HCT116 (cell line): ENCODE measurements around the gene GDF10. TPM values are rescaled to one million over a fixed set of nuclear protein-coding genes. Genes with fewer than 3 reads are reported as not detected.

Source experiments
- ATAC-seq: fragments of 200-7000 bp; cut with Tn5 transposase; 2 replicates; pipeline ENCODE4 v1.9.1; 2020; ENCODE audit warnings: mild to moderate bottlenecking, moderate library complexity
- BruUV-seq: library from RNA; stranded (reverse); fragments of 400-500 nt; replicated peaks from 2 replicates; lab custom pipeline; 2021; lab: Mats Ljungman, UMichigan
- CTCF ChIA-PET: fragments of 300-600 bp; sonication (Branson Sonifier 250); formaldehyde crosslinking; loops from one replicate; lab custom pipeline; 2021; ENCODE audit warnings: antibody characterized with exemption; lab: Charles Lee
- POLR2A ChIA-PET: fragments of 300-600, 350-600 bp; sonication (Branson Sonifier 250); formaldehyde crosslinking; loops from one replicate; lab custom pipeline; 2021; ENCODE audit warnings: antibody characterized with exemption; lab: Charles Lee
- RAD21 ChIA-PET, 2 experiments: fragments of 300-600 bp; sonication (Branson Sonifier 250); formaldehyde crosslinking; loops; one replicate each; lab custom pipeline; 2023; ENCODE audit warnings: low total read pairs in 2 of 2; ENCODE audit not compliant: uncharacterized antibody in 2 of 2, unreplicated experiment in 2 of 2, low non-redundant PET in 1 of 2; lab: Charles Lee
- DNase-seq: peaks from one replicate; pipeline ENCODE4 v3.0.0-alpha.2; 2010; ENCODE audit warnings: low read depth, low spot score
- H2AFZ ChIP-seq: fragments of 200-600 bp; shearing (Covaris generic), sonication (generic); 2 replicates; pipeline ENCODE4 v1.6.1; 2017; ENCODE audit warnings: low read depth, mixed run types, mixed read lengths, antibody characterized with exemption, low read length; ENCODE audit not compliant: poor library complexity, severe bottlenecking
- H3K27ac ChIP-seq: 2 replicates; pipeline ENCODE4 v1.5.1; 2012; ENCODE audit warnings: low read depth, low read length
- H3K27me3 ChIP-seq: fragments of 200-600 bp; sonication (generic); 2 replicates; pipeline ENCODE4 v1.6.1; 2016; ENCODE audit warnings: mixed run types, low read length, mixed read lengths; ENCODE audit not compliant: insufficient read depth
- H3K36me3 ChIP-seq, 2 experiments: fragments of 200-500 bp in 1 of 2; fragments of 200-600 bp in 1 of 2; sonication (Bioruptor generic) in 1 of 2; sonication (generic) in 1 of 2; 2 replicates each; pipeline versions ENCODE4 v1.5.1 to v1.6.1; 2014 to 2016; ENCODE audit warnings: low read length in 2 of 2, inconsistent platforms in 1 of 2, mixed read lengths in 1 of 2, mixed run types in 1 of 2; ENCODE audit not compliant: insufficient read depth in 2 of 2, control insufficient read depth in 1 of 2
- H3K4me1 ChIP-seq, 2 experiments: fragments of 200-600 bp in 1 of 2; sonication (generic) in 1 of 2; 2 replicates each; pipeline versions ENCODE4 v1.5.1 to v1.6.1; 2012 to 2017; ENCODE audit warnings: low read length in 2 of 2, inconsistent platforms in 1 of 2, mild to moderate bottlenecking in 1 of 2, mixed read lengths in 1 of 2, mixed run types in 1 of 2, moderate library complexity in 1 of 2; ENCODE audit not compliant: insufficient read depth in 2 of 2, control insufficient read depth in 1 of 2
- H3K4me2 ChIP-seq: fragments of 200-600 bp; sonication (generic); 2 replicates; pipeline ENCODE4 v1.6.1; 2017; ENCODE audit warnings: mixed run types, low read length, mixed read lengths
- H3K4me3 ChIP-seq, 2 experiments: fragments of 200-600 bp in 1 of 2; sonication (generic) in 1 of 2; replicated peaks in 1 of 2; 2 replicates each; pipeline ENCODE4 v1.5.1; 2011 to 2016; ENCODE audit warnings: low read length in 2 of 2, control low read depth in 1 of 2, low read depth in 1 of 2, mild to moderate bottlenecking in 1 of 2, mixed read lengths in 1 of 2, mixed run types in 1 of 2
- H3K79me2 ChIP-seq: fragments of 200-600 bp; sonication (generic); 2 replicates; pipeline ENCODE4 v1.6.1; 2017; ENCODE audit warnings: mild to moderate bottlenecking, mixed run types, low read length, moderate library complexity, mixed read lengths; ENCODE audit not compliant: insufficient read depth
- H3K9ac ChIP-seq: fragments of 200-600 bp; sonication (generic); 2 replicates; pipeline ENCODE4 v1.6.1; 2016; ENCODE audit warnings: low read length, mixed read lengths
- H3K9me2 ChIP-seq: fragments of 200-600 bp; sonication (generic), shearing (Covaris generic); 2 replicates; pipeline ENCODE4 v1.6.1; 2017; ENCODE audit warnings: mixed run types, mild to moderate bottlenecking, moderate library complexity; ENCODE audit not compliant: insufficient read depth
- H3K9me3 ChIP-seq, 2 experiments: fragments of 200-500 bp in 1 of 2; fragments of 200-600 bp in 1 of 2; sonication (Bioruptor generic) in 1 of 2; sonication (generic) in 1 of 2; 2 replicates each; pipeline ENCODE4 v1.6.1; 2014 to 2017; ENCODE audit warnings: low read length in 2 of 2, mixed read lengths in 2 of 2, inconsistent platforms in 1 of 2, low read depth in 1 of 2, mild to moderate bottlenecking in 1 of 2, mixed run types in 1 of 2, moderate library complexity in 1 of 2; ENCODE audit not compliant: control insufficient read depth in 1 of 2, insufficient read depth in 1 of 2
- H4K20me1 ChIP-seq: fragments of 200-600 bp; sonication (generic), shearing (Covaris generic); 2 replicates; pipeline ENCODE4 v1.6.1; 2017; ENCODE audit warnings: mixed run types, mild to moderate bottlenecking, moderate library complexity; ENCODE audit not compliant: insufficient read depth
- CEBPB ChIP-seq: IDR thresholded peaks from 2 replicates; pipeline ENCODE4 v1.6.1; 2012; ENCODE audit warnings: low read depth
- EGR1 ChIP-seq: IDR thresholded peaks from 2 replicates; pipeline ENCODE4 v1.6.1; 2012; ENCODE audit warnings: low read depth
- JUND ChIP-seq: IDR thresholded peaks from 2 replicates; pipeline ENCODE4 v1.6.1; 2012
- RAD21 ChIP-seq: IDR thresholded peaks from 2 replicates; pipeline ENCODE4 v1.6.1; 2012; ENCODE audit warnings: low read depth, mild to moderate bottlenecking
- TCF7L2 ChIP-seq: IDR thresholded peaks from 2 replicates; pipeline ENCODE4 v1.7.0; 2011; ENCODE audit warnings: borderline replicate concordance, inconsistent platforms; ENCODE audit not compliant: insufficient read depth, insufficient read length; ENCODE audit errors: extremely low read depth
- ZNF274 ChIP-seq: fragments of 200-500 bp; sonication (Bioruptor generic); IDR thresholded peaks from 2 replicates; pipeline ENCODE4 v1.6.1; 2014; ENCODE audit warnings: mild to moderate bottlenecking, low read depth, low read length, inconsistent platforms
- intact Hi-C: fragments of 100-400 bp; cut with micrococcal nuclease; formaldehyde crosslinking; loops from 2 replicates; pipeline ENCODE4 v1.10.0; 2022
- total RNA-seq: library from RNA; stranded (reverse); gene quantifications from one replicate; pipeline ENCODE4 v1.2.1, GENCODE V29; 2021; ENCODE audit not compliant: unreplicated experiment
- TF ChIP-seq, protein P1 (sequence below), 3 experiments: fragments of 200-600 bp in 1 of 3; sonication (generic) in 1 of 3; IDR thresholded peaks in 2 of 3; conservative IDR thresholded peaks in 1 of 3; 2 replicates each; pipeline ENCODE4 v1.5.1; 2012 to 2017; ENCODE audit warnings: low read depth in 2 of 3, low read length in 2 of 3, antibody characterized with exemption in 1 of 3, borderline replicate concordance in 1 of 3, control low read depth in 1 of 3, mild to moderate bottlenecking in 1 of 3, mixed read lengths in 1 of 3, mixed run types in 1 of 3, moderate library complexity in 1 of 3; ENCODE audit not compliant: insufficient read depth in 1 of 3

Gene GDF10
- total RNA-seq, 1 experiment from 2014 or later = not detected

DNA sequence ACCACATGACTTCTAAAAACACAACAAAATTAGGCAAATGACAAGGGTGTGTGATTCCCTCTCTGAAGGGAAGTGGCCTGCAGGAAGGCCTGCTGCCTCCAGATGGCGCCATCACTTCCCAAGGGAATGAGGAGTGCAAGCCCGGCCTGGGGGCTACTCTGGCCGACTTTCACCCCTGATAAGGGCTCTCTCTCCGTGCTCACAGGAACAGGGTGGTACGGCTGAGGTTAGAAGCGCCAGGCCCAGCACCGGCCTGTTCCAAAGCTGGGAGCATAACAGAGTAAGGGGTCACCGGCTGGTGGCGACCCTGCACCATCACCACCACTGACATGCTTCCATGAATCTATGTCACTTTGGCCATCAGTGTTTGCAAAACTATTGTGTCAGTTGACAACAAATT lies 61.3 kb downstream of the GDF10 start:
- no peak overlapping the region for H3K9ac ChIP-seq
- ATAC-seq (peak; percentile 91), DNase-seq (peak; percentile 36)
- H3K9me2 ChIP-seq = no peaks in the 10 kb centered on the region
- CTCF ChIA-PET = interaction anchor here (0.7 to 1.9 kb wide), 8 partner anchors 11 to 314 kb away, joined by 3 to 8 read pairs (median 4); partner anchors contain the start of gene ZNF488
- no peak overlapping the region for H3K27ac ChIP-seq
- H3K36me3 ChIP-seq = no peaks in the 10 kb centered on the region
- no peaks in the 10 kb centered on the region for H4K20me1 ChIP-seq
- no peaks in the 10 kb centered on the region for H3K79me2 ChIP-seq
- H3K4me3 ChIP-seq = no peak overlapping the region
- no TSS peak for BruUV-seq
- peaks cover 0 to 18% of the 10 kb centered on the region in 2 experiments; a peak in 1 of 4 replicates for H3K4me1 ChIP-seq
- H2AFZ ChIP-seq = no peak overlapping the region
- POLR2A ChIA-PET = no interaction called here
- no peaks in the 10 kb centered on the region for H3K9me3 ChIP-seq
- TF ChIP-seq RAD21 (peak; percentile 81), ZNF274 (no peak)
- TF ChIP-seq, protein P1, sequence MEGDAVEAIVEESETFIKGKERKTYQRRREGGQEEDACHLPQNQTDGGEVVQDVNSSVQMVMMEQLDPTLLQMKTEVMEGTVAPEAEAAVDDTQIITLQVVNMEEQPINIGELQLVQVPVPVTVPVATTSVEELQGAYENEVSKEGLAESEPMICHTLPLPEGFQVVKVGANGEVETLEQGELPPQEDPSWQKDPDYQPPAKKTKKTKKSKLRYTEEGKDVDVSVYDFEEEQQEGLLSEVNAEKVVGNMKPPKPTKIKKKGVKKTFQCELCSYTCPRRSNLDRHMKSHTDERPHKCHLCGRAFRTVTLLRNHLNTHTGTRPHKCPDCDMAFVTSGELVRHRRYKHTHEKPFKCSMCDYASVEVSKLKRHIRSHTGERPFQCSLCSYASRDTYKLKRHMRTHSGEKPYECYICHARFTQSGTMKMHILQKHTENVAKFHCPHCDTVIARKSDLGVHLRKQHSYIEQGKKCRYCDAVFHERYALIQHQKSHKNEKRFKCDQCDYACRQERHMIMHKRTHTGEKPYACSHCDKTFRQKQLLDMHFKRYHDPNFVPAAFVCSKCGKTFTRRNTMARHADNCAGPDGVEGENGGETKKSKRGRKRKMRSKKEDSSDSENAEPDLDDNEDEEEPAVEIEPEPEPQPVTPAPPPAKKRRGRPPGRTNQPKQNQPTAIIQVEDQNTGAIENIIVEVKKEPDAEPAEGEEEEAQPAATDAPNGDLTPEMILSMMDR (IDR thresholded peaks at IDR 0.05 in 2 of 3, conservative IDR thresholded peaks at IDR 0.05 in 1 of 3; ENCODE audit: borderline replicate concordance in 1 of 3, insufficient read depth in 1 of 3, low read depth in 2 of 3, low read length in 2 of 3) = peak; percentile 76 to 99 (median 98); a peak in 5 of 6 replicates
- TF ChIP-seq, all 23 proteins: peak for 2
- Histone ChIP-seq H3K27me3 (no peaks in the 10 kb centered on the region), H3K4me2 (no peak overlapping the region)
- intact Hi-C loops = loop anchor here (5.0 kb wide), 1 partner anchor 76 kb away; no protein-coding TSS in a partner anchor
- RAD21 ChIA-PET = no interaction called here

DNA sequence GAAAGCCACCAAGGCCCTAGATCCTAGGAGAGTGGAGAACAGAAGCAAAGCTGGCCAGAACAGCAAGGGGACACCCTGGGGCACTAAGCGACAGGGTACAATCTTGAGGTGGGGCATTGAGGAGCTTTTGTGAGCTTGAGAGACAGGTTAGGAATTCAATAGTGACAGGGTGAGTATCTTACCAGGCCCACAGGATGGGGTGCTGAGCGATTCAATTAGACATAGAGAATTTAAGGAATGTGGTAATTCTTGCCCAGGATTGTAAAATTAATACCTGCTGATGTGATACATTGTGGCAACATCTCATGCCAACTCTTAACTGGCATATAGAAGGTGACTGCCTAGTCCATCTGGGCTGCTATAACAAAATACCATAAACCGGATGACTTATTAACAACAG lies 62.2 kb downstream of the GDF10 start:
- CTCF ChIA-PET = interaction anchor here (0.7 to 1.9 kb wide), 8 partner anchors 10 to 315 kb away, joined by 3 to 8 read pairs (median 4); partner anchors contain the start of gene ZNF488
- no peaks in the 10 kb centered on the region for H4K20me1 ChIP-seq
- intact Hi-C loops = loop anchor here (5.0 kb wide), 1 partner anchor 75 kb away; no protein-coding TSS in a partner anchor
- H3K9ac ChIP-seq = no peak overlapping the region
- H3K4me2 ChIP-seq = no peak overlapping the region
- RAD21 ChIA-PET = no interaction called here
- no peak for TF ChIP-seq JUND
- TF ChIP-seq TCF7L2 = no peak
- TF ChIP-seq CEBPB = no peak
- no peak for TF ChIP-seq EGR1
- DNase-seq = no peak
- no peak overlapping the region for H3K4me3 ChIP-seq
- H3K27me3 ChIP-seq = no peaks in the 10 kb centered on the region
- no peaks in the 10 kb centered on the region for H3K9me3 ChIP-seq
- BruUV-seq = no TSS peak
- no peak for ATAC-seq
- no peaks in the 10 kb centered on the region for H3K36me3 ChIP-seq
- no peak overlapping the region for H2AFZ ChIP-seq
- H3K27ac ChIP-seq = no peak overlapping the region
- POLR2A ChIA-PET = no interaction called here
- peaks cover 0 to 18% of the 10 kb centered on the region in 2 experiments; a peak in 1 of 4 replicates for H3K4me1 ChIP-seq
- H3K79me2 ChIP-seq = no peaks in the 10 kb centered on the region
- H3K9me2 ChIP-seq = no peaks in the 10 kb centered on the region

Other genes with a start within 250 kb of the GDF10 start
- gene GDF2, start 22.3 kb downstream of the GDF10 start, total RNA-seq = not detected
- gene RBP3, start 48.2 kb downstream of the GDF10 start, total RNA-seq = not detected
- gene ZNF488, start 84.1 kb downstream of the GDF10 start, total RNA-seq = 3.9 TPM
- 0.25 TPM for gene ANXA8, start 183.9 kb downstream of the GDF10 start, total RNA-seq
- not detected for gene FAM25G, start 191.5 kb downstream of the GDF10 start, total RNA-seq
- 7.4 TPM for gene AGAP9, start 223.4 kb downstream of the GDF10 start, total RNA-seq